Heart left ventricle (tissue), 13 donors: Measurements from ENCODE around the gene LUC7L.

ENCODE experiments used
- CTCF ChIP-seq, 12 donors: fragments of 200-600 bp; sonication (generic) in 4 of 12; IDR thresholded peaks; one replicate each; pipeline versions ENCODE4 v1.5.0 to v1.8.0; 2018 to 2022; ENCODE audit warnings: antibody characterized with exemption in 12 of 12, mild to moderate bottlenecking in 5 of 12
- POLR2A ChIP-seq, 2 donors: fragments of 450-650 bp; IDR thresholded peaks; one replicate each; pipeline ENCODE4 v1.6.1; 2017; ENCODE audit warnings: antibody characterized with exemption in 2 of 2, mild to moderate bottlenecking in 2 of 2, moderate library complexity in 2 of 2
- donor health status: ischemic (EF 13 %, LVEDD 7.1; RV severe dilation, severe dysfunction).
- donor health status: DM: no; HTN: yes; CAD: no.
- donor health status: DM: no; HTN: no; CAD: no.
- donor health status: ischemic (EF 25% LVEDD 6.9; RV normal size, moderate dysfunction).
- donor health status: ischemic (EF 25% LVEDD 5.7; RV mildly dilated, moderate dysfunction).
- donor health status: ischemic (EF 35%, LVEDD 5.7; RV mildly dilated, moderate dysfunction).
- donor health status: nonischemic (EF 11% LVEDD 7.7; RV severe dilation, severe dysfunction).
- donor health status: DM: yes; HTN: yes; CAD: no.
- donor health status: PGD.
- donor health status: ischemic (EF 29% LVEDD 5.4; RV normal size, mild dysfunction).
- donor health status: nonischemic (EF 23%, LVEDD 6.1; RV moderate dilation, normal function).

GRCh38 chr16:185691-186090 is 43.6 kb downstream of the LUC7L start:
- TF ChIP-seq CTCF (IDR thresholded peaks at IDR 0.05) = no peak
- no peak for TF ChIP-seq POLR2A (IDR thresholded peaks at IDR 0.05)
